HG03175 (cell line): ENCODE results near the gene TUBB6.

ENCODE experiments used
- ATAC-seq: cut with Tn5 transposase; IDR thresholded peaks from one replicate; pipeline ENCODE4 v1.9.1; 2021; ENCODE audit warnings: mild to moderate bottlenecking, moderate library complexity; ENCODE audit not compliant: unreplicated experiment

The TUBB6 gene

DNA sequence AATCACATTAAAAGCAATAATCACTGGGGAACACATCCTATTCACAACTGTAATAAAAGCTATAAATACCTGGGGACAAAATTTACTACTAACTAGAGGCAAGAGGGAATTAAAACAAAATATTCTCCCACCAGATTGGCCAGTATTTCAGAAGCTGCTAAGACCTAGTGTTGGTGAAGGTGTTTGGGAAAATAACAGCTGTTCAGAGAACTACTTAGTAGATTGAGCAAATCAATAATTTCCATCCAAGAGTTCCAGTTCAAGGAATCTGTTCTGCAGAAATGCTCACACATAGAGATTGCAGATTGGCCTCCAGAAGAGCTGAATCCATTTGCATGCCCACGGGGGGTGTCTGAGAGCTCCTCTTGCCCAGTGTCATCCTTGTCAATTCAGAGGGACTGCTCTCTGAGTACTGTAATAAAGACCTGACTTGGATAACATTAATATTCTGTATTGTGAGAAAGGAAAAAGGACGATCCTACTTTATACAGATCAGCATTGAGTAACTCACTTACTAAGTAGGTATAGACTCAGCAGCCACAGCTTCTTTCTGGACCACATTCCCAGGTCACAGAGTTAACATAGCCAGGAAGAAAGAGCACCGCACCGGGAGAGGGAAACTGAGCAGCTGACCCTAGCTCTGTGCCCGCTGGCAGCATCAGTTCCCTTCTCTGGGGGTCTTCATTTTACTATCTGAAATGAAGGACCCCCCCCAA is 5.6 kb downstream of the TUBB6 start:
- no peak for ATAC-seq

DNA sequence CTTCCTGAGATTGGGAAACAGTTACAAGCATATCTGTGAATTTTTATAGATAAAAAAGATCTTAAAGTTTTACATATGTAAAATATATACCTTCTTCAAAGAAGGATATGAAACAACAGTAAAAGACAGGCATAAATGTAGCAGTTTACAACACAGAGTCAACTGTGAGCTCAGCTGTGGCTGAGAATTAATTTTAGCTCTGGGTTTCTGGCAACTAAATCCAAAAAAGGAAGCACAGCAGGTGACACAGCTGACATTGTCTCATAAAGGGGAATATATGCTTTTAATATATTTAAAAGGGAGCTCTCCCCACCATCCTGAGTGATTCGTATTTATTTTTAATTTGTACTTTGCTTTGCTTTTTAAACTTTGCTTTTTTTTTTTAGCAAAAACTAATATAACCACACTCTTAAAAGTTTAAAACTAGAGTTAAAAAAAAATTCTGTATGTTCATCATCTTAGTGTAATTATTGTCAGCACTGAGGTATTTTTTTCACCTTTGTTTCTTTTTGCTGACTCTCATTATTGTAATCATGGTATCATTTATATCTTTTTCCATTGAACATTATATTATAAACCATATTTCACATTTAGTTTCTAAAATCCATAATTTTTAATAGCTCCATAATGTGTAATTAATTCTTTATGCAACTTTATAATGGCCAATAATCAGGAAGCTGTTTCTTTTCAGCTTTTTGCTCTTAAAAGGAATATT is 6.7 kb downstream of the TUBB6 start:
- ATAC-seq = no peak

DNA sequence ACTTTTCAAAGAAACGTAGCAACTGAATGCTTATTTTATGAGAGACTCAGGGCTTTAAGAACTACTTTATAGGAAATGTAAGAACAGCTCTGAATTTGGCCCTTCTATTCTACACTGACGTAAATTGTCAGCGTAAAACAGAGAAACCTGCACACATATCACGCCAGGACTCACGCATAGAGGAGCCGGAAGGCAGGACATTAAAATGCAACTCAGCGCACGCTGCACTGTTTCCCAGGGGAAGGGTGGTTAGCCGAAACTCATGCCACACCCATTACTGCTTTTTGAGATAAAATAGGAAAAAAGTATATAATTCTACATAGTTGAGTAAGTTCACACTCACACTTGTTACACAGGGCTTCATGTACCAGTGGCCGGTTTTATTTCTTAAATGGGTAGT is 7.4 kb downstream of the TUBB6 start:
- no peak for ATAC-seq

DNA sequence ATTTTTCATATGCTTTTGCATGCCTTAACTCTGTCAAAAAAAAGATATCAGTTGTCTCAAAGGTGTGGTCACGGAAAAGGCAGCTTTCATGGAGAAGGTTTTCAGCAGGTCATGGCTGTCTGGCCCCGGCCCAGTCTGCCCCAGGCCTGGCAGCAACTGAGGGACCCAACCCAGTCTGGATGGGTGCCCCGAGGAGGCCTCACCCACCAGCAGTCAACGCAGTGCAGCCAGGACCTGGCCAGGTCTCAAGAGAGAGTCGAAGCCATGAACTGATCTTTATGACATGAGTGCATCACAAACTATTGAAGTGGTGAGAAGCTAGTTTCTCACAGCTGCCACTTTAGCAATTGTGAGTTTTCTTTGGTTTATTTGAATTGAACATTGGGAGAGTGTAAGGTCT is 7.9 kb downstream of the TUBB6 start:
- no peak for ATAC-seq

DNA sequence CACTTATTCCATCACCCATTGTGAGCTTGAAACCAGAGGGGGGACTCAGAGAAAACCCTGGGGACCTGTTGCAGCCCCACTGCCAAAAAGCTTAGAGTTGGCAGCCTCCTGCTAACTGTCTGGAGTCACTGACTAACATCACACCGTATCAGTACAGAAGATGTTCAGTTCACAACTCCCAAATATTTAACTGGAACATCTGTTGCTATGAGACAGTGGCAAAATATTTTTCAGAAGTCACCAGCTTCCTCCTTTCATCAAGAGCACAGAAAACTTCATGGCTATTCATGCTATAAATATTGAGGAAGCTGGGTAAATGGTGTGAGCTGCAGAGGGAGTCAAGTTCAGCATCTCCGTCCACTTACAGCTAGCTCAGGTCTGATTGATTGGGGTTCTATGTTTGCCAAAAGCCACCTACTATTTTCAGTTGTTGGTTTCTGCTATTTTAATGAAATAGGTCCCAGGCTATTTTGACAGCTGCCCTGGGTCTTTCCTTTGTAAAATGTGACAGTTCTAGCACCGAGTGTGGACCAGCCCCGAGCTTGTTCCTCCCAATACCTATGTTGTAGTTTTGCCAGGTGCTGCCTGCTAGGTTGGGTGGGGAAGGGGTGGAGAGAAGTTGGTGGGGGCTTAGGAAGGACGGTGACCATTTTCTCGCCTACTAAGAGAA is 9.8 kb downstream of the TUBB6 start:
- ATAC-seq = peak; percentile 41

DNA sequence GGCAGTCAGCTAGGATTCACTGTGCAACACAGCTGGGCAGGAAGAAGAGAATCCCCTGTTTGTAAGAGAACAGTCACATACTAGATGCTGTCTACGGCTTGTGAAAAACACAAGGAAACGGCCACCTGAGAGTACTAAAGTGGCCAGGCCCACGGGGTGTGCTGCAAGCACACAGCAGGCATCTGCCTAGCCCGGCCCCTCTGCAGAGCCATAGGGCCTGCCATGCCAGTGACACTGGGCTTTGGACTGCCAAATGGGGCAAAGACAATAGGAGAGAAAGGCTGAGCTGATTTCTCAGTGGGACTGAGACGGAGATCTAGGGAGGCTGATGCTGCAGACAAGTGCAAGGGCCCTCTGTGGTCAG is 10.3 kb downstream of the TUBB6 start:
- no peak for ATAC-seq

DNA sequence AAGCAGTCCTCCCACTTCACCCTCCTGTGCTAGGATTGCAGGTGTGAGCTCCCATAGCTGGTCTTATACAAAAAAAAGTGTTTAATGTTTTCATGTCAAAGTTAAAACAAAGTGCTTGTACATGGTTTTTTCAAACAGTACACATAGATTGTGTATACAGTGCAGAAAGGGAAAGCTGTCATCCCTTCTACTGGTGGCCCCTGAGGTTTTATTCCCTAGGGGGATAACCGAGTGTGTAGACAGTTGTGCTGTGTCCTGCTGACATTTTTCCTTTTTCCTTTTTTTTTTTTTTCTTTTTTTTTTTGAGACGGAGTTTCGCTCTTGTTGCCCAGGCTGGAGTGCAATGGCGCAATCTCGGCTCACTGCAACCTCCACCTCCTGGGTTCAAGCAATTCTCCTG is 10.8 kb downstream of the TUBB6 start:
- no peak for ATAC-seq

DNA sequence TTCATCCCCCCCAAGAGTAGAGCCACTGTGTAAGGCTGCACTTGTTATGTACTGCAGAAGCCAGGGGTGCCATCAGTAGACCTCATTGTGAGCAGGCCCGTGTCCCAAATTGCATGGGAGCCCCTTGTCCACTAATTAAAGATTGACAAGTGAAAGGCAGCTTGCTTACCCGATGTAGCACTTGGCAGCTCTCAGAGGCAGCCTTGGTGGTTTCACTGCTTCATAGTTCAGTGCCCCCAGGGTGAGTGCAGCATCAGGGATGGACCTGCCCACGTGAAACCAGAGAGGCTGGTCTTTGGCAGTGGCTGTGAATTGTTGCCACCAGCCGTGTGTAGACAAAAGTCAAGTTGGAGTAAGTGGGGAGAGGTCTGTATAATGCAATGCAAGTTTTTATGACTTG is 13.3 kb downstream of the TUBB6 start:
- peak; percentile 86 for ATAC-seq

DNA sequence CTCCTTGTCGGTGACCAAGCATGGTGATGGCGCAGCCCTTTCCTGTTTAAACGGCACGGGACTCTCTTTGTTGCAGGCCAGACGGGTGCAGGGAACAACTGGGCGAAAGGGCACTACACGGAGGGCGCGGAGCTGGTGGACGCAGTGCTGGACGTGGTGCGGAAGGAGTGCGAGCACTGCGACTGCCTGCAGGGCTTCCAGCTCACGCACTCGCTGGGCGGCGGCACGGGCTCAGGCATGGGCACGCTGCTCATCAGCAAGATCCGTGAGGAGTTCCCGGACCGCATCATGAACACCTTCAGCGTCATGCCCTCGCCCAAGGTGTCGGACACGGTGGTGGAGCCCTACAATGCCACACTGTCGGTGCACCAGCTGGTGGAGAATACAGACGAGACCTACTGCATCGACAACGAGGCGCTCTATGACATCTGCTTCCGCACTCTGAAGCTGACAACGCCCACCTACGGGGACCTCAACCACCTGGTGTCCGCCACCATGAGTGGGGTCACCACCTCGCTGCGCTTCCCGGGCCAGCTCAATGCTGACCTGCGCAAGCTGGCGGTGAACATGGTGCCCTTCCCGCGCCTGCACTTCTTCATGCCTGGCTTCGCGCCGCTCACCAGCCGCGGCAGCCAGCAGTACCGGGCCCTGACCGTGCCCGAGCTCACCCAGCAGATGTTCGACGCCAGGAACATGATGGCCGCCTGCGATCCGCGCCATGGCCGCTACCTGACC is 17.1 kb downstream of the TUBB6 start:
- no peak for ATAC-seq

DNA sequence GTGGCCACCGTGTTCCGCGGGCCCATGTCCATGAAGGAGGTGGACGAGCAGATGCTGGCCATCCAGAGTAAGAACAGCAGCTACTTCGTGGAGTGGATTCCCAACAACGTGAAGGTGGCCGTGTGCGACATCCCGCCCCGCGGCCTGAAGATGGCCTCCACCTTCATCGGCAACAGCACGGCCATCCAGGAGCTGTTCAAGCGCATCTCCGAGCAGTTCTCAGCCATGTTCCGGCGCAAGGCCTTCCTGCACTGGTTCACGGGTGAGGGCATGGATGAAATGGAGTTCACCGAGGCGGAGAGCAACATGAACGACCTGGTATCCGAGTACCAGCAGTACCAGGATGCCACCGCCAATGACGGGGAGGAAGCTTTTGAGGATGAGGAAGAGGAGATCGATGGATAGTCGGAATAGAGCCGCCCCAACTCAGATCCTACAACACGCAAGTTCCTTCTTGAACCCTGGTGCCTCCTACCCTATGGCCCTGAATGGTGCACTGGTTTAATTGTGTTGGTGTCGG is 17.7 kb downstream of the TUBB6 start:
- ATAC-seq = no peak

DNA sequence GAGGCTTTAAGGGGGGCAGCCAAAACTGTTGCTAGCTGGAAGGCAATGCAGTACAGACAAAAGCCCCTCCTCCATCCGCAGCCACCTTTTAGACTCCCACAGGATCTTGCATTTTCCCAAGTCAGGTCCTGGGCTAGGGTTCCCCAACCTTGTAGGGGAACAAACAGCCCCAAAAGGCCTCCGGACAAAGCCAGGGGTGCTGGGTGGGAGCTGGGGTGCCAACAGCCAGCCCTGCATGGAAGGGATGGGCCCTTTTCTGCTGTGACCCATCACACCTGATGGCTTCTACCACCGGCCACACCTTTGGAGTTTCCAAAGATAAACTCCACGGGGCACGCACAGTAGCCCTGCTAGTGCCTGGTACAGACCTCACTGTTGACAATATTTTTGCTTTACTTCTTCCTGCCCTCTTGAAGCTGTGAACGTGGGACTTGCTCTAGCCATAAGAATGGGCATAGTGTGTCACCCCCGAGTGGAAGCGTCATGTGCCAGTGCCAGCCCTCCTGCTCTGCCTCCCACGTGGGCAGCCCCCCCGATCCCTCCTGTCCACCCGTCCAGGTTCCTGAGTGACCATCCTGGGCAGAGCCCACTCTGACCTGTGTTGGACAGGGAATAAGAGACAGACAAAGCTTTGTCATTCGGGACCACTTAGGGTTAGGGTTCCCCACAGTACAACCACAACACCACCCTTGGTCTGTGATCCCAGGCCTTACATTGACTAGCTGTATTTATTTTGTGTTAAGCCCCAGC is 18.8 kb downstream of the TUBB6 start:
- ATAC-seq = no peak

DNA sequence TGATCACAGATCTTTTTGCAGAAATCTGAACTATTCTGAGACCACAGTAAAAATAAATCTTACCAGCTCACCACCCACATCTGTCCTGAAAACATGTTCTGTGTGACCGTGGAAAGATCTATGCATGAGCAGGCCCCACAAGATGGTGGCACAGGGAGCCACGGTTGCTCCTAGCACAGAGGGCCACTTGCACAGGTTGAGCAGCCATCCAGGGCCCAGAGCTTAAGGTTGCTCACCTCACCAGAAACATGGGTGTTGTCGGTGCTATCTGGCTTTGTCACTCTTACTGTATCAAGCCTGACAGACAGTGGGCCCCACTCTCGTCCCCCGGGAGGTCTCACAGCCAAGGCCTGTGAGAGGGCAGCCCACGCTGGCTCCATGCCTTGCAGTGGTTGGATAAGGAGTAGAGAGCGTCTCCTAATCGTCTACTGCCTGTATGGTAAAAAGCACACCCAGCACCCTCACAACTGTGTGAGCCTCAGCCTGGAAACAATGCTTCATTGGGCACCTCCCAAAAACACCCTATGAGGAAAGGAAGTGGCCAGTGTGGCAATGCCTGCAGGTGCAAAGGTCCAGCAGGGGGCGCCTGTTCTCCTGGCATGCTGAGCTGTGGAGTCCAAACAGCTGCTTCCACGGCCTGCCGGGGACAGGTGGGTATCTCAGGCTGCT is 19.6 kb downstream of the TUBB6 start:
- ATAC-seq = peak; percentile 88

DNA sequence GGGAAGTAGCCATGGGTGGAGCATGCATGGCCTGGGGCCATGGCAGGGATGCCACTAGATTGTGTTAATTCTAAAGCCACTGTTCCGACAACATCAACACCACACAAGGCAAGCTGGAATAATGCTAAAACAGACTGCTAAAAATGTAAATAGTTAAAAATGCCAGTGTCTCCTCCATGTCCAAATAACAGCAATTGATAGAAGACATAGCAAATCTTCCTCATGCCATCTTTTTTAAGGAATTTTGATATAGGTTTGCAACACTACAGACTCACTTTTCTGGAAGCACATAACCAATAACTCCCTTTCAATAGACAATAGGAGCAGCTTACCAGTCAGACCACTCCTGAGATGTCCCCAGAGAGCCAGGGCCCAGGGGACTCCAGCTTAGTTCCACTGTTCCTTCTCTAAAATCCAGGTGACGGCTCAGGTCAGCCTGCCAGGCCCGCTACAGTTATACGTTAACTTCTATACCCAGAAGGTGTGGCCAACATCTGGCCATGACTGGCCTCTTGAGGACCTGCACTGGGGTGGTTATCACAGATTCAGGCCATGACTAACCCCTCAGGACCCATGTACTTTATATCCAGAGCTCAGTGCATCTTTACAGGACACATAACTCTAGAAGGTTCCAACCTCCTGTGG is 20.3 kb downstream of the TUBB6 start:
- no peak for ATAC-seq

DNA sequence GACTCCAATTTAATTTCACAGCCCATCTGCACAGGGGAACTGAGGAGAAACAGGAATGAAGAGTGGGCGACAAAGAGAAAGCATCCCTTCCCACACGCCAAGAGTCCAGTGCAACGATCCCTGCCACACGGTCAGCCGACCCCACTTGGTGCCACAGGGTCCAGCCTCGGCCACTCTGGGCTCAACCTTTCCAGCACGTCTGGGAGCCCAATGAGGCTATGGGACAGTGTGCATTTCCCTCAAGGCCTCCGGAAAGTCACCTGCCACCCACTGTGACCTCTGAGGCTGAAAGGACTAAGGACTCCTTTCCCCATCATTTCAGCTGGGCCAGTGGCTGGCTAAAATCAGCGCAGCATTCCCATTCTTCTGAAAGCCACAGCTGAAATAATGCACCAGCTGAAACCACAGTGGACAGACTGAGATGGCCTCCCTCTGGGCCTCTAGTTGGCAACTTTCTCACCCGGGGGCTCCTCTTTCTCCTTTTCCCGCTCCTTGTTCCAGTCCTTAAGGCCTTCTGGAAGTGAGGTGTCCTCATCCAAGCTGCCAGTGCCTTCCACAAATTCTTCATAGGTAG is 21.2 kb downstream of the TUBB6 start:
- ATAC-seq = no peak

DNA sequence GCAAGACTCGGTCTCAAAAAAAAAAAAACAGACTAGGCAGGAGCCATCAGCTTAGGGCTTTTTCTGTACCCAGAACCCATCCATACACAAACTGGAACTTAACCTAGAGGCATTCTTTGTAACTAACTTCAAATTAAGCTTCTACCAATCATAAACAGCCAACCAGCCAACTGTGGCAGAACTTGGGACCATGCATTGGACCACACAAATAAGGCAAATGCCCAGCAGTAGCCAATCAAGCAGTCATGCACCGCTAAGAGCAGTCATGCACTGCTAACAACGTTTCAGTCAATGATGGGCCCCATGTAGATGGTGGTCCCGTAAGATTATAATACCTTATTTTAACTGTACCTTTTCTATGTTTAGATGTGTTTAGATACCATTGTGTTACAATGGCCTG is 22.7 kb downstream of the TUBB6 start:
- no peak for ATAC-seq

DNA sequence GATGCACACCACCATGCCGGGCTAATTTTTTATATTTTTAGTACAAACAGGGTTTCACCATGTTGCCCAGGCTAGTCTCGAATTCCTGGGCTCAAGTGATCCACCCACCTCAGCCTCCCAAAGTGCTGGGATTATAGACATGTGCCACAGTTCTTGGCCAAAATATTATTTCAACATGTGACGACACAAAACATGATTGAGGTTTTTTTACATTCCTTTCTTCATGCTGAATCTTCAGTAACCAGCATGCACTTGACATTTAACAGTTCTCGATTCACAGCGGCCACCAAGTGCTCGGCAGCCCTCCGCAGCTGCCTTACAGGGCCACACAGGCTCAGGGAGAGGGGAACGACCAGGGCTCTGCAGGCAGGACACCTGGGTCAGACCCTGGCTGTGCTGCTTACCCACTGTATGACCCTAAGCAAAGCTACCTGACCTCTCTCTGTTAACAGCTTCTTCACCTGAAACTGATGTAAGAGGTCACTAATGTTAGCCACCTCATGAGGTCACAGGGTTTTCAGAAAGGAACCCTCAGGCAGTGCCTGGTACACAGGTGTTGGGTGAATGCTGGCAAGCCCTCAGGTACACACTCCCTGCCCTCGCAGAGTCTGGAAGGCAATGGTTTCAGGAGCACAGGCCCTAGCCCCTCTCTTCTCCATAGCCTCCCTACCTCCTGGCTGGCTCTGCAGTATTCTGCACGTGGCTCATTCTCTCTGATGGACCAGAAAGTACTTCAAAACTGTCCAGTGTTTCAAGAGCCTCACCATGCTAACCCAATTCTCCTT is 25.7 kb downstream of the TUBB6 start:
- ATAC-seq = no peak

DNA sequence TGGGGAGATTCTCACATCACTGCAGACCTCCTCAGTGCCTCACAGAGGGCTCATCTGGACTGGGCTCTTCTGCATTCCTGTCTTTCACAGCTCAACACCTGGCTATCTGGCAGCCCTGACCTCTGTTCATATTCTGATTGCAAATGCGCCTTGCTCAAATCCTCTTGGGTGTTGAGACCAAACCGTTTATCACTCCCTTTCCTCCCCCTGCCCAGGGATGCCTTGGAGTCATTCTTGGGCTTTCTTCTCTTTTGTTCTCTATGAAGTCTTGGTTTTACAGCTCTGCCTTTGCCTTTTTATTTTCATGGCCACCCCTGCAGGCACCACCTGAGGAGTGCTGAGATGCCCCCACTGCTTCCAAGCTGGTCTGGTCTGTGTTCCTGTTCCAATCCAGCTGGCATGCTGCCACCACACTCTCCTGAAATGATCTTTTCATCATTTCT is 26.3 kb downstream of the TUBB6 start:
- no peak for ATAC-seq

DNA sequence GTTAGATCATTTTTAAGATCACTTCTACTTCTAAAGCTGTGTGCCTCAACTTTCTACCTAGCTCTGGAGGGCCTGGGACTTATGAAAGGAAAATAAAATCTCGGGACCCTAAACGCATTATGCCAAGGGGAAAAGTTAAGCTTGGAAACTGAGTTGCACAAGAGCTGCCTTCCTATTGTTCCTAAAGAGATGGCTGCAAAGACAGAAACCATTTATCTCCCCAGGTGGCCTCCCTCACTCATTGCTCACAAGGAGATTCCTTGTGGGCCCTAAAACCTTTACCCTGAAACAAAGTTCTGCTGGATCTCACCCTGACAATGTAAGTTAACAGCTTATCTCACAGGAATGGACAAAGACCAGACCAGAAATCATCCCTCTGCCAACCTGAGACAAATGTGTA is 26.8 kb downstream of the TUBB6 start:
- no peak for ATAC-seq
